ENCODE data around the gene BAZ1A.
A peak's percentile ranks its signal among the peaks of the same experiment; 100 is the strongest.

The BAZ1A gene

DNA sequence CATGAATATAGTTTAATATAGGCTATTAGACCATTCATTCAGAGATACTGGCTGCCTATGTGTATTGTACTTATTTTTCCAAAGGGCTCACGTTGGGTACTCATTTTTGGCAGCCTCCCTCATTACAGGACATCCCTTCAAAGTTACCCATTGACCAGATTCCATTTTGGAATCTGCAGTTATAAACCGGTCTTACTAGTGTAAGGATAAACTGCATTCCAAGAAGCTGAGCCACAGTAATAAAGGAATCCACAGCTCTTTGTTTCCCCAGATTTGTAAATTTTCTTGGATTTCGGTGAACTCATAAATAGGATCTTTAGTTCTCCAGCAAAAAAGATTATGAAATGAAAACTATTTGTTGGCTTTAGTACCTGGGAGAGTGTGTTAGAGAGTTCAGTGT, 141.9 kb downstream of the BAZ1A start:
- Histone ChIP-seq H3K4me1 (ENCODE audit: control insufficient read depth, insufficient read depth, low read length) (no peaks in the 10 kb centered on the region), H3K9me3 (ENCODE audit: control insufficient read depth, low read length) (no peaks in the 10 kb centered on the region), H3K36me3 (ENCODE audit: control insufficient read depth, insufficient read depth, low read length) (no peaks in the 10 kb centered on the region), H3K27me3 (ENCODE audit: control insufficient read depth, insufficient read depth, low read length) (no peaks in the 10 kb centered on the region), H3K4me3 (ENCODE audit: low read length) (no peak overlapping the region), H3K9ac (ENCODE audit: low read length) (no peak overlapping the region)

DNA sequence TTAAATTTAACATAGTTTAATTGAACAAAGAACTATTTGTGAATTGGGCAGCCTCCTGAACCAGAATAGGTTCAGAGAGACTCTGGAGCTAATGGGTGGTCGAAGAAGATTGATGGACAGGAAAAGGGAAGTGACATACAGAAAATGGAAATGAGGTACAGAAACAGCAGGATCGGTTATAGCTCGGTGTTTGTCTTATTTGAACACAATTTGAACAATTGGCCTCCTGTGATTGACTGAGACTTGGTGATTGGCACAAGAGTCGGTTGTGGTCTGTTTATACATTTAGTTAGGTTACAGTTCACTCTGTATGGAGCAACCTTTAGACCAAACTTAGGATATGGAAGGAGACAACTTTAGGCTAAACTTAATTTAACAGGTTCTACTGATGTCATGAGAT, 142.4 kb downstream of the BAZ1A start:
- Histone ChIP-seq H3K27me3 (ENCODE audit: control insufficient read depth, insufficient read depth, low read length) (no peaks in the 10 kb centered on the region), H3K36me3 (ENCODE audit: control insufficient read depth, insufficient read depth, low read length) (no peaks in the 10 kb centered on the region), H3K9ac (ENCODE audit: low read length) (no peak overlapping the region), H3K4me3 (ENCODE audit: low read length) (no peak overlapping the region), H3K9me3 (ENCODE audit: control insufficient read depth, low read length) (no peaks in the 10 kb centered on the region), H3K4me1 (ENCODE audit: control insufficient read depth, insufficient read depth, low read length) (no peaks in the 10 kb centered on the region)

DNA sequence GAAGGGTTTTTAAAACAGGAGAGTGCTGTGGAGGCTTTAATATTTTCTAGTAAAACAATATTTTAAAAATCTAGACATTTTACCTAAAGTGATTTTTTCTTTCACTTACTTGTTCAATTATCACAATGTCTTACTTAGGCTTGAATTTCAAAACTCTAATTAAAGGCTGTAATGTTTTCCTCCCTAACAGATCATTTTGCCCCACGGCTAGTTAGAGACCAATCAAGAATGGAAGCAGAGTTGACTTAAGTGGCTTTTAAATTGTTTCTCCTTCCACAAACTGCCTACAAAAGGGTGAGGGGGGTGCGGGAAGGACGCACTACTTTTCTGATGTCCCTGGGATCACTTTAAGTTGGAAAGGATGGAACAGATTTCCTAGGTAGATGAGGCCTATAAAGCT, 151.3 kb downstream of the BAZ1A start:
- H3K9me3 ChIP-seq (ENCODE audit: control insufficient read depth, low read length) = no peaks in the 10 kb centered on the region
- H3K36me3 ChIP-seq (ENCODE audit: control insufficient read depth, insufficient read depth, low read length) = no peaks in the 10 kb centered on the region
- no peaks in the 10 kb centered on the region for H3K4me1 ChIP-seq (ENCODE audit: control insufficient read depth, insufficient read depth, low read length)
- no peaks in the 10 kb centered on the region for H3K27me3 ChIP-seq (ENCODE audit: control insufficient read depth, insufficient read depth, low read length)
- H3K4me3 ChIP-seq (ENCODE audit: low read length) = no peak overlapping the region
- no peak overlapping the region for H3K9ac ChIP-seq (ENCODE audit: low read length)

DNA sequence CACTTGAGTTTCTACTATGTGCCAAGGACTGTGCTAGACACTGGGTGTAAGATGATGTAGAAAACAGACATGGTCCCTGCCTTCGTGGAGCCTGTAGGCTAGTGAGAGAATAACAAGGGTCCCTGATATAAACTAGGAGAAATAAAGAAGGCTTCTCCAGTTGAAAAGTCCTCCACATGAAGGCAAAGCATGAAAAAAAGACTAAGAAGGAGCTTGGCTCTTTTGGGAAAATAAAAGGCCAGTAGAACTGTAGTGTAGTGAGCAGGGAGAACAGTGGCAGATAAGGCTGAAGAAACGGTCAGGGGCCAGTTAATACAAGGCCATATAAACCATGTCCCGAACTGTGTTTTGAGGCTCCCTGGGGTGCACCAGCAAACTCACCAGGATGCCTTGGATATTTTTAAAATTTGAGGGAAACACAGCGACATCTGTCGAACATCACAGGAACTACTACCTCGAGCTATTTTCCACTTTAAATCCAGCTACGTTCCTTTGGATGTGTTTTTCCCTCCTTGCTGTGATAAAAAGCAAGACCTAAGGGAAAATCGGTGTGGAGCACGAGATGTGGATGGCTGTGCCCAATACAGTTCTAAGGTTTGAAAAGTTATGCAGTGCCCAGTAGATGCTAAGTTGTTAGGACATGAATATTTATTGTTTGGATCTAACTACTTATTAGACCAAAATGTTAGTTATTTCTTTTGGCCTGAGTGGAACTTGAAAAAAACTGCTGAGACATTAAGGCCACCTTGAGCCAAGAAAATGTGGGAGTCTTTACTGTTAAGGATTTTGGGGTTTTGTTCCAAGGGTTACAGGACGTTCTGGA, 152.2 kb downstream of the BAZ1A start:
- Histone ChIP-seq H3K27me3 (ENCODE audit: control insufficient read depth, insufficient read depth, low read length) (no peaks in the 10 kb centered on the region), H3K9ac (ENCODE audit: low read length) (no peak overlapping the region), H3K4me3 (ENCODE audit: low read length) (no peak overlapping the region)

DNA sequence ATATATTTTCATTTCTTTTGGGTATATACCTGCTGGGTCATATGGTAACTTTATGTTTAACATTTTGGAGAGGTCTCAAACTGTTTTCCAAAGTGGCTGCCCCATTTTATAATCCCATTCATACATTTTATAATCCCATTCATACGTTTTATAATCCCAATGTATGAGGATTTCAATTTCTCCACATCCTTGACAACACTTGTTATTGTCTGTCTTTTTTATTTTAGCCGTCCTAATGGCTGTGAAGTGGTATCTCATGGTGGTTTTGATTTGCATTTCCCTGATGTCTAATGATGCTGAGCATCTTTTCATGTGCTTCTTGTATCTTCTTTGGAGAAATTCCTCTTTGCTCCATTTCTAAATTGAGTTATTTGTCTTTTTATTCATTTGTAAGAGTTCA, 154.0 kb downstream of the BAZ1A start:
- H3K27me3 ChIP-seq (ENCODE audit: control insufficient read depth, insufficient read depth, low read length) = no peaks in the 10 kb centered on the region
- H3K4me1 ChIP-seq (ENCODE audit: control insufficient read depth, insufficient read depth, low read length) = no peaks in the 10 kb centered on the region
- no peaks in the 10 kb centered on the region for H3K9me3 ChIP-seq (ENCODE audit: control insufficient read depth, low read length)
- no peak overlapping the region for H3K4me3 ChIP-seq (ENCODE audit: low read length)
- no peak overlapping the region for H3K9ac ChIP-seq (ENCODE audit: low read length)
- H3K36me3 ChIP-seq (ENCODE audit: control insufficient read depth, insufficient read depth, low read length) = no peaks in the 10 kb centered on the region

More for the DNA sequence above, 152.2 kb downstream of the BAZ1A start:
- Histone ChIP-seq H3K9me3 (ENCODE audit: control insufficient read depth, low read length) (no peaks in the 10 kb centered on the region), H3K36me3 (ENCODE audit: control insufficient read depth, insufficient read depth, low read length) (no peaks in the 10 kb centered on the region), H3K4me1 (ENCODE audit: control insufficient read depth, insufficient read depth, low read length) (no peaks in the 10 kb centered on the region)

DNA sequence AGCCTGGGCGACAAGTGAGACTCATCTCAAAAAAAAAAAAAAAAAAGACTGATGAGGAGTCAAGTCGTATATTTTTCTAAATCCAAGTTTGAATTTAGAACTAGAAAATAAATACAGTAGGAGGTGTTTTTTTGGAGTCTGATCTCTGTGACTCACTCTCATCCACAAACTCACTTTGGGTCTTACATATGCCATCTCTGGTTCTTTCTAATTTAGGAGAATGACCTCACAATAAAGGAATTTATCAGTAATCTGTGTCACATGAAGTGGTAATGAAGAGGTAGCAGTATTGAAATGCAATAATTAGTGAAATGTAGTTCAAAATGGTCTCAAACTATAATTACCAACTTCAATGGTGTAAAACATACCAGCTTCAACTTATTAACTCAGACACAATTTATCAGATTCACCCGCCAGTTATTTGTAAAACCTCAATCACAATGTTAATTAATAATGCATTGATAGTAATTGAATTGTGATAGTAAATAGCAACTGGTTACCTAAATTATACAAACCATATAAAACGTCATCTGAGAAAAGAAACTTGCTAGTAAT, 156.3 kb downstream of the BAZ1A start:
- no peaks in the 10 kb centered on the region for H3K9me3 ChIP-seq (ENCODE audit: control insufficient read depth, low read length)
- no peak overlapping the region for H3K9ac ChIP-seq (ENCODE audit: low read length)
- H3K36me3 ChIP-seq (ENCODE audit: control insufficient read depth, insufficient read depth, low read length) = no peaks in the 10 kb centered on the region
- H3K4me1 ChIP-seq (ENCODE audit: control insufficient read depth, insufficient read depth, low read length) = peaks cover 7% of the 10 kb centered on the region
- H3K27me3 ChIP-seq (ENCODE audit: control insufficient read depth, insufficient read depth, low read length) = no peaks in the 10 kb centered on the region
- no peak overlapping the region for H3K4me3 ChIP-seq (ENCODE audit: low read length)

DNA sequence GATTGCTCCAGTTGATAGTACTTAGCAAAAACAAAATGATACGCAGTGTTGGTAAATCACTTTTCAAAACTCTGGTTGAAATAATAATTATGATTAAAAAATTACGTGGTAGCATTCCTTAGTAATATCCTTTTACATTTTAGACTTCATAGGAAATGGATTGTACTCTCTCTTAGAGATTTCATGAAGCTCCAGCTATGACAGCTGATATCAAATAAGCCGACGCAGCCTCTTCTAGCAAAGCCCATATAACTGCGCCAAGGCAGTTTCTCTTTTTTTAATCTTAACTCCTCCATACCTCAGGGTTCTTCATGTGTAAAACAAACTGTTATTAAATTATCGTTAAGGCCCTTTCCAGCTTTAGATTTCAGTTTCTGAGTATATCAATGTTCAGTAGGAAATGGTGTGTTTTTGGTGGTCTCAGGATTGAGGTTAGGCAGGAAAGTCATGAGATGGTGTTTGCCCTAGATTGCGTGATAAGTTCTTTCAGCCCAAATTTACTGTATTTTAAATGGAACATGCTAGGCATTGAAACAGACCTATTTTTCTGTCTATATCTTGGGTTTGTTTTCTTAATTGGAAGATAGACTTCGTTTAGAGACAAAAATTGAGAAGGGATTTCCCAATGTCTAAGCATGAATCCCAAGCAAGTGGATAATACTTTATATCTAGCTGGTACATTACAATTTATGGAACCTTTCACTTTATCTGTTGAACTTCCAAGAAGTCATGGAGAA, 159.9 kb downstream of the BAZ1A start:
- Histone ChIP-seq H3K4me1 (ENCODE audit: control insufficient read depth, insufficient read depth, low read length) (peaks cover 7% of the 10 kb centered on the region), H3K4me3 (ENCODE audit: low read length) (peak overlapping the region; percentile 25)

DNA sequence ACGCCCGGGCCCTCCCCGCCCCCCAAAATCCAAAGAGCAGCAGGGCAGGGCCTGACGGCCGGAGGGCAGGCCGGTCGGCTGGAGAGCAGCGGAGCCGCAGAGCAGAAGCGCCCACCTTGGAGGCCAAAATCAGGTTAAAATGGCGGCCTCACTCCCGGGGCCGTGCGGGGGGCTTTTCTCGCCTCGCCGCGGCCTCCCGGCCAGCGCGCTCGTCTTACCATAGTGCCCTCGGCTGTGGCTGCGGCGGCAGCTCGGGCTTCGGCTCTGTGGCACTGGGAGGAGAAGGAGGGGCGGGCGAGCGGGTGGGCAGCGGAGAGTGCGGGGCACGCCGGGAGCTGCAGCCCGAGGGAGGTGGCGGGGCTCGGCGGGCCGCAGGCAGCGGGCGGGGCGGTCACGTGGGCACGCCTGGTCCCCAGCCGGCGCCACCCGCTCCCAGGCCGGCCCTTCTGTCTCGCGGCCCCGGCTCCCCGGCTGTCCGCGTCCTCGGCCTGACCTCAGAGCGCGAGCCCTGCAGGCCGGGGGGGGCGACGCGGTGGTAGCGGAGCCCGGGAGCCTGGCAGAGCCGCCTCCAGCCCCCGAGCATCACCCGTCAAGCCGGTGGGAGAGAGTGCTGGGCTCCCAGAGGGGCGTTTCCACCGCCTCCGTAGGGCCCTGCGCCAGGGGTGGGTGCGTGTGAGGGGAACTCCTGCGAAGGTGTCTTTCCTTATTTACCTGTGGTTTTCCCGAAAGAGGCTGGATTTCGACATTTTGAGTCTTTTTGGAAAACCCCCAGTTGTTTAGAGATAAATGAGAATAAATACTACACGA, 160.6 kb downstream of the BAZ1A start, which contains the start of gene CFL2:
TSS of gene CFL2 (minus strand) at position 274 of the 807 bp plus-strand sequence. CDS start at position 221, 53 bp downstream.
- H3K9me3 ChIP-seq (ENCODE audit: control insufficient read depth, low read length) = no peaks in the 10 kb centered on the region
- peaks cover 7% of the 10 kb centered on the region for H3K4me1 ChIP-seq (ENCODE audit: control insufficient read depth, insufficient read depth, low read length)
- peak within 1 kb of the TSS; percentile 75 for H3K4me3 ChIP-seq (ENCODE audit: low read length)
- H3K36me3 ChIP-seq (ENCODE audit: control insufficient read depth, insufficient read depth, low read length) = no peaks in the 10 kb centered on the region
- peak within 1 kb of the TSS; percentile 86 for H3K9ac ChIP-seq (ENCODE audit: low read length)
- no peaks in the 10 kb centered on the region for H3K27me3 ChIP-seq (ENCODE audit: control insufficient read depth, insufficient read depth, low read length)

More for the DNA sequence above, 159.9 kb downstream of the BAZ1A start:
- Histone ChIP-seq H3K9me3 (ENCODE audit: control insufficient read depth, low read length) (no peaks in the 10 kb centered on the region), H3K36me3 (ENCODE audit: control insufficient read depth, insufficient read depth, low read length) (no peaks in the 10 kb centered on the region), H3K27me3 (ENCODE audit: control insufficient read depth, insufficient read depth, low read length) (no peaks in the 10 kb centered on the region), H3K9ac (ENCODE audit: low read length) (peak overlapping the region; percentile 86)

DNA sequence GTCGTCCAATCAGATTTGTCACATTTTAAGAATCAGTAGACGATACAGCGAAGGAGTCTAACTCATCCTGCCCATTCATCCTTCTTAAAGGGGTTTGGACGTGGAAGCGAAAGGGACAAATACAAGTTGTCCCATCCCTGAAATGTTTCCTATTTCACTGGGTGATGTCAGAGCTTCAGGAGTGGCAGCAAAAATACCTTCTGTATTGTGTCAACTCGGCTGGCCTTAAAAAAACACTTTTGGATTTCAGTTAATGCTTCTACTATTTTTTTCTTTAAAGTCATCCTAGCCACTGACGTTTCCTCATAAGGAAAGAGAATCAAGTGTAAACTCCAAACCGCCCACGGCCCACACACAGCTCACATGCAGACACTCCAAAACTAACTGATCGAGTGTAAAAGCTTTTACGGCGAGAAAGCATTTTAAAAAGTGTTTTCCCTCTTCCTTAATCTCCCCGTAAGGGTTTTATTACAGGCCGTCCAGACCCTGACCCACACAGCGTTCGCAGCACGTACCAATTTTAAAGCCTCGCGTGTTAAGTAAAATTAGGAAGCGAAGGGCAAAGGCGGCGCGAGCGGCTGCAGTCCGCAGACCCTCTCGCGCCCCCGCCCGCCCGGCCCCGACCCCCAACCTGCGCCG, 161.4 kb downstream of the BAZ1A start:
- no peaks in the 10 kb centered on the region for H3K36me3 ChIP-seq (ENCODE audit: control insufficient read depth, insufficient read depth, low read length)
- H3K9ac ChIP-seq (ENCODE audit: low read length) = peak overlapping the region; percentile 86
- no peaks in the 10 kb centered on the region for H3K9me3 ChIP-seq (ENCODE audit: control insufficient read depth, low read length)
- peak overlapping the region; percentile 75 for H3K4me3 ChIP-seq (ENCODE audit: low read length)
- no peaks in the 10 kb centered on the region for H3K27me3 ChIP-seq (ENCODE audit: control insufficient read depth, insufficient read depth, low read length)
- H3K4me1 ChIP-seq (ENCODE audit: control insufficient read depth, insufficient read depth, low read length) = peaks cover 7% of the 10 kb centered on the region

DNA sequence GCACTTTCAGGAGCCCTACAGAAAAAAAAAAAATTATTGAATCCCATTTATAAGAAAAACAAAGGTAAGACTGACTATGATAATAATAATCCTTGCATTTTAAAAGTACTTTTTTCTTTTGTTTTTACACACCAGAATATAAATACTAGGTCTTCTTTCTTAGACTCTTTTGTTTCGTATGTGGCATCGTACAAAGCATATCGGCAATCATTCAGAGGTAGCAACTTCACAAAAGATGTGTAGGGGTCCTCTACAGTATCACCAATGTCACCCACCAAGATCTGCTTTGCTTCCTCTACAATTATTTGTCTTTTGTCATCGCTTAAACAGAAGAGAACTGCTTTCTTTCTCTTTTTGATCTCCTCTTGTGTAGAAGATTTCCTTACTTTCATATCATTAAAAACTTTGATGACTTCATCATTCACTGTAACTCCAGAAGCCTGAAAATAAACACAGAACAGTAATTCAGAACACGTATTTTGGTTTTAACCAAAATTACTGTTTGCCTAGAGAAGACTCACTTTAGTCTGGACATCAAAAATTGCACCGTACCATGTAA, 162.0 kb downstream of the BAZ1A start:
- H3K4me1 ChIP-seq (ENCODE audit: control insufficient read depth, insufficient read depth, low read length) = peaks cover 7% of the 10 kb centered on the region
- peak overlapping the region; percentile 75 for H3K4me3 ChIP-seq (ENCODE audit: low read length)
- peak overlapping the region; percentile 86 for H3K9ac ChIP-seq (ENCODE audit: low read length)
- no peaks in the 10 kb centered on the region for H3K36me3 ChIP-seq (ENCODE audit: control insufficient read depth, insufficient read depth, low read length)
- H3K27me3 ChIP-seq (ENCODE audit: control insufficient read depth, insufficient read depth, low read length) = no peaks in the 10 kb centered on the region
- H3K9me3 ChIP-seq (ENCODE audit: control insufficient read depth, low read length) = no peaks in the 10 kb centered on the region

Data from mucosa of stomach (tissue), 1 donor.